Measurements from ENCODE around the gene PPP6R3.
"Not testable (repeated sequence)": the region's sequence is repeated elsewhere in the genome, so short reads cannot be mapped to it uniquely, and the experiment has no call there.

Gene PPP6R3

GRCh38 chr11:68459886-68460740 lies 439 bp upstream of the PPP6R3 start:
- peak; percentile 97 for DNase-seq

- DNase-seq, result no peak
Observed at GRCh38 chr11:68461575-68461917, 994 bp downstream of the PPP6R3 start.

- no peak for DNase-seq
Observed at GRCh38 chr11:68463714-68464113, 3.2 kb downstream of the PPP6R3 start.

GRCh38 chr11:68467201-68467834 lies 6.8 kb downstream of the PPP6R3 start:
- no peak for DNase-seq

- DNase-seq, result peak; percentile 34
Observed at GRCh38 chr11:68468217-68468828, 7.8 kb downstream of the PPP6R3 start.

- DNase-seq, result no peak
Observed at GRCh38 chr11:68469122-68469521, 8.6 kb downstream of the PPP6R3 start.

GRCh38 chr11:68469642-68470041 lies 9.1 kb downstream of the PPP6R3 start:
- no peak for DNase-seq

- no peak for DNase-seq
Observed at GRCh38 chr11:68470304-68470811, 9.8 kb downstream of the PPP6R3 start.

- DNase-seq, result peak; percentile 78
Observed at GRCh38 chr11:68471360-68472340, 11.1 kb downstream of the PPP6R3 start.

- no peak for DNase-seq
Observed at GRCh38 chr11:68472778-68473177, 12.2 kb downstream of the PPP6R3 start.

- DNase-seq, result no peak
Observed at GRCh38 chr11:68473693-68474092, 13.1 kb downstream of the PPP6R3 start.

GRCh38 chr11:68475626-68476025 lies 15.1 kb downstream of the PPP6R3 start:
- DNase-seq, result not testable (repeated sequence)

GRCh38 chr11:68479390-68479789 lies 18.8 kb downstream of the PPP6R3 start:
- no peak for DNase-seq

GRCh38 chr11:68480193-68480592 lies 19.6 kb downstream of the PPP6R3 start:
- DNase-seq, result no peak

GRCh38 chr11:68480852-68481510 lies 20.4 kb downstream of the PPP6R3 start:
- DNase-seq, result no peak

- no peak for DNase-seq
Observed at GRCh38 chr11:68481579-68482240, 21.2 kb downstream of the PPP6R3 start.

GRCh38 chr11:68488623-68489022 lies 28.1 kb downstream of the PPP6R3 start:
- DNase-seq, result no peak

- DNase-seq, result no peak
Observed at GRCh38 chr11:68495220-68495729, 34.7 kb downstream of the PPP6R3 start.

GRCh38 chr11:68495872-68496271 lies 35.3 kb downstream of the PPP6R3 start:
- DNase-seq, result no peak

- no peak for DNase-seq
Observed at GRCh38 chr11:68497761-68498160, 37.2 kb downstream of the PPP6R3 start.

- DNase-seq, result no peak
Observed at GRCh38 chr11:68498321-68498720, 37.8 kb downstream of the PPP6R3 start.
